H1 (cell line): ENCODE data around the gene DPP10. TPM values are rescaled to one million over a fixed set of nuclear protein-coding genes. Genes with fewer than 3 reads are reported as not detected.

Source experiments
- CTCF ChIA-PET: fragments of 300-600 bp; sonication (Branson Sonifier 250); formaldehyde crosslinking; loops from one replicate; lab custom pipeline; 2021; ENCODE audit not compliant: partially characterized antibody; lab: Charles Lee
- POLR2A ChIA-PET: fragments of 300-600 bp; sonication (Branson Sonifier 250); formaldehyde crosslinking; loops from one replicate; lab custom pipeline; 2021; ENCODE audit warnings: inconsistent platforms; ENCODE audit not compliant: partially characterized antibody; lab: Charles Lee
- DNase-seq, 2 experiments: peaks; one replicate each; pipeline versions ENCODE4 v3.0.0 to v3.0.0-alpha.2; 2010 to 2022; ENCODE audit warnings: low spot score in 2 of 2, low read depth in 1 of 2, mixed read lengths in 1 of 2
- FAIRE-seq: peaks from 2 replicates; lab custom pipeline; 2011; peaks lifted over from hg19 to GRCh38; lab: Jason Lieb, UNC
- H2AFZ ChIP-seq: 2 replicates; pipeline ENCODE4 v1.8.1; 2012; ENCODE audit warnings: low read length, inconsistent platforms
- H2AK5ac ChIP-seq: 2 replicates; pipeline ENCODE4 v1.6.1; 2013; ENCODE audit warnings: low read depth, low read length
- H2BK120ac ChIP-seq: replicated peaks from 2 replicates; pipeline ENCODE3; 2013; ENCODE audit warnings: low read depth, low read length, inconsistent platforms
- H2BK12ac ChIP-seq: 2 replicates; pipeline ENCODE4 v1.6.1; 2013; ENCODE audit warnings: low read depth, low read length
- H2BK15ac ChIP-seq: 2 replicates; pipeline ENCODE4 v1.6.1; 2013; ENCODE audit warnings: low read length
- H2BK20ac ChIP-seq: 2 replicates; pipeline ENCODE4 v1.6.1; 2013; ENCODE audit warnings: low read length
- H2BK5ac ChIP-seq: 2 replicates; pipeline ENCODE4 v1.6.1; 2013; ENCODE audit warnings: low read depth, low read length
- H3K14ac ChIP-seq: 2 replicates; pipeline ENCODE4 v1.6.1; 2013; ENCODE audit warnings: inconsistent platforms; ENCODE audit not compliant: insufficient read length
- H3K18ac ChIP-seq: 2 replicates; pipeline ENCODE4 v1.6.1; 2013; ENCODE audit warnings: low read length; ENCODE audit errors: extremely low read depth
- H3K23ac ChIP-seq: 2 replicates; pipeline ENCODE4 v1.6.1; 2013; ENCODE audit warnings: inconsistent platforms; ENCODE audit not compliant: insufficient read length
- H3K23me2 ChIP-seq: 2 replicates; pipeline ENCODE4 v1.6.1; 2013; ENCODE audit warnings: low read depth, low read length
- H3K27ac ChIP-seq: 2 replicates; pipeline ENCODE4 v1.6.1; 2011; ENCODE audit warnings: low read depth, low read length, inconsistent platforms
- H3K27me3 ChIP-seq, 4 experiments: replicated peaks in 1 of 4; 1 replicate in 1 of 4; 2 replicates in 3 of 4; pipeline versions ENCODE4 v1.6.1 to v1.8.1; 2011 to 2013; ENCODE audit warnings: low read length in 3 of 4, mild to moderate bottlenecking in 3 of 4, inconsistent platforms in 2 of 4, mixed read lengths in 2 of 4, moderate library complexity in 1 of 4; ENCODE audit not compliant: control insufficient read depth in 3 of 4, insufficient read depth in 3 of 4; ENCODE audit errors: extremely low read depth in 1 of 4
- H3K36me3 ChIP-seq, 4 experiments: 2 replicates each; pipeline versions ENCODE4 v1.6.1 to v1.8.1; 2011 to 2013; ENCODE audit warnings: mild to moderate bottlenecking in 4 of 4, low read length in 3 of 4, moderate library complexity in 2 of 4, control low read depth in 1 of 4, inconsistent platforms in 1 of 4; ENCODE audit not compliant: insufficient read depth in 4 of 4, control insufficient read depth in 2 of 4
- H3K4ac ChIP-seq: replicated peaks from 2 replicates; pipeline ENCODE3; 2013; ENCODE audit warnings: low read length, low read depth, mixed read lengths, inconsistent platforms; ENCODE audit not compliant: insufficient read length
- H3K4me1 ChIP-seq, 4 experiments: replicated peaks in 1 of 4; 1 replicate in 1 of 4; 2 replicates in 3 of 4; pipeline versions ENCODE4 v1.6.1 to v1.8.1; 2011 to 2013; ENCODE audit warnings: low read length in 3 of 4, inconsistent platforms in 2 of 4, mixed read lengths in 1 of 4; ENCODE audit not compliant: insufficient read depth in 4 of 4, control insufficient read depth in 3 of 4
- H3K4me2 ChIP-seq, 2 experiments: 2 replicates each; pipeline versions ENCODE4 v1.6.1 to v1.8.1; 2011 to 2013; ENCODE audit warnings: low read depth in 2 of 2, low read length in 2 of 2, control low read depth in 1 of 2, inconsistent platforms in 1 of 2, mild to moderate bottlenecking in 1 of 2; ENCODE audit not compliant: insufficient read depth in 1 of 2
- H3K4me3 ChIP-seq, 4 experiments: fragments of 200-600, 300-600 bp in 1 of 4; sonication (generic), shearing (Covaris generic), sonication (Bioruptor Twin) in 1 of 4; 2 replicates each; pipeline versions ENCODE4 v1.5.1 to v1.8.1; 2011 to 2016; ENCODE audit warnings: low read length in 4 of 4, low read depth in 3 of 4, control low read depth in 2 of 4, inconsistent platforms in 2 of 4, mild to moderate bottlenecking in 2 of 4, mixed read lengths in 1 of 4, moderate library complexity in 1 of 4; ENCODE audit not compliant: insufficient read depth in 2 of 4; ENCODE audit errors: extremely low read depth in 1 of 4
- H3K56ac ChIP-seq: replicated peaks from 2 replicates; pipeline ENCODE3; 2013; ENCODE audit warnings: low read depth, mild to moderate bottlenecking, mixed read lengths, low read length, inconsistent platforms; ENCODE audit not compliant: insufficient read length
- H3K79me1 ChIP-seq: 2 replicates; pipeline ENCODE4 v1.6.1; 2013; ENCODE audit warnings: low read depth, low read length, control low read depth
- H3K79me2 ChIP-seq, 2 experiments: 2 replicates each; pipeline versions ENCODE4 v1.6.1 to v1.8.1; 2012 to 2013; ENCODE audit warnings: low read length in 2 of 2, mild to moderate bottlenecking in 2 of 2, inconsistent platforms in 1 of 2; ENCODE audit not compliant: insufficient read depth in 2 of 2, control insufficient read depth in 1 of 2
- H3K9ac ChIP-seq, 4 experiments: replicated peaks in 1 of 4; 1 replicate in 1 of 4; 2 replicates in 3 of 4; pipeline versions ENCODE4 v1.6.1 to v1.8.1; 2011 to 2013; ENCODE audit warnings: low read depth in 3 of 4, low read length in 3 of 4, control low read depth in 2 of 4, mild to moderate bottlenecking in 2 of 4, moderate library complexity in 2 of 4, inconsistent platforms in 1 of 4; ENCODE audit errors: extremely low read depth in 1 of 4
- H3K9me3 ChIP-seq, 2 experiments: 2 replicates each; pipeline versions ENCODE4 v1.6.1 to v1.8.1; 2012 to 2013; ENCODE audit warnings: mild to moderate bottlenecking in 2 of 2, moderate library complexity in 2 of 2, control low read depth in 1 of 2, inconsistent platforms in 1 of 2, low read depth in 1 of 2, low read length in 1 of 2, mixed read lengths in 1 of 2; ENCODE audit not compliant: insufficient read depth in 2 of 2
- H4K20me1 ChIP-seq, 2 experiments: replicated peaks in 1 of 2; 2 replicates each; pipeline versions ENCODE3 to v1.8.1; 2011 to 2013; ENCODE audit warnings: inconsistent platforms in 2 of 2, low read length in 2 of 2, mild to moderate bottlenecking in 1 of 2; ENCODE audit not compliant: insufficient read depth in 2 of 2, control insufficient read depth in 1 of 2
- H4K5ac ChIP-seq: 2 replicates; pipeline ENCODE4 v1.6.1; 2013; ENCODE audit warnings: low read length, low read depth, mixed read lengths, inconsistent platforms; ENCODE audit not compliant: insufficient read length
- H4K8ac ChIP-seq: 2 replicates; pipeline ENCODE4 v1.8.0; 2013; ENCODE audit warnings: mild to moderate bottlenecking, moderate library complexity, low read length, inconsistent platforms; ENCODE audit not compliant: insufficient read depth; ENCODE audit errors: extremely low read depth
- H4K91ac ChIP-seq: replicated peaks from 2 replicates; pipeline ENCODE3; 2013; ENCODE audit warnings: low read length, mixed read lengths, inconsistent platforms; ENCODE audit not compliant: insufficient read length
- CBX5 ChIP-seq: fragments of 300-800, 300-1000 bp; sonication (generic); IDR thresholded peaks from 2 replicates; pipeline ENCODE4 v1.7.1; 2016; ENCODE audit warnings: antibody characterized with exemption, low read length, low read depth
- CBX8 ChIP-seq: fragments of 300-800, 300-1000 bp; sonication (generic); IDR thresholded peaks from 2 replicates; pipeline ENCODE4 v1.7.1; 2016; ENCODE audit warnings: low read depth, low read length, borderline replicate concordance
- POLR2A ChIP-seq, 2 experiments: IDR thresholded peaks; 1 replicate in 1 of 2; 2 replicates in 1 of 2; pipeline ENCODE4 v1.6.1; 2011; ENCODE audit warnings: low read depth in 2 of 2, low read length in 2 of 2, mild to moderate bottlenecking in 2 of 2; ENCODE audit errors: control extremely low read depth in 1 of 2
- WGBS, 2 experiments: shearing (Covaris generic) in 1 of 2; methylation state at CpG; one replicate each; pipeline versions ENCODE4 v1.1.6 to v1.1.7; 2013 to 2015; ENCODE audit warnings: low lambda C conversion rate in 2 of 2, mixed read lengths in 2 of 2, inconsistent platforms in 1 of 2, low coverage in 1 of 2, missing lambda C conversion rate in 1 of 2; ENCODE audit not compliant: insufficient replicate concordance in 2 of 2, insufficient coverage in 1 of 2, insufficient read length in 1 of 2; ENCODE audit errors: extremely low coverage in 1 of 2, missing lambda C conversion rate in 1 of 2; 5-methylcytosine and 5-hydroxymethylcytosine counted together
- polyA plus RNA-seq, 7 experiments: library from polyadenylated mRNA; depleted of rRNA in 3 of 7; stranded (reverse) in 5 of 7; unstranded in 2 of 7; fragments of >200 nt in 5 of 7; fragments of 200-250 nt in 2 of 7; gene quantifications; 1 replicate in 5 of 7; 2 replicates in 1 of 7; 4 replicates in 1 of 7; pipeline versions ENCODE4 v1.2.1 to v1.2.3, GENCODE V29; 2011 to 2013; ENCODE audit warnings: missing spikeins in 2 of 7, mixed read lengths in 2 of 7
- total RNA-seq: library from RNA; stranded (reverse); fragmentation: NEBNext Ultra II Directional; extraction: Animal tissue kit (Norgen Biotek cat#: 25700); gene quantifications from 2 replicates; pipeline ENCODE4 v1.2.1, GENCODE V29; 2021

Gene DPP10
- total and polyA plus RNA-seq, 2 of the 8 experiments (the other 6 are each of a cell fraction or from before 2014, with no cell fraction given) = 3.3 to 7.2 TPM

- no peak overlapping the region for H3K4me3 ChIP-seq
- H2AK5ac ChIP-seq = no peak overlapping the region
- no peak overlapping the region for H3K56ac ChIP-seq
- no peak overlapping the region for H3K18ac ChIP-seq
- H3K9ac ChIP-seq = no peak overlapping the region
- no peak overlapping the region for H3K4me2 ChIP-seq
- H3K36me3 ChIP-seq = no peaks in the 10 kb centered on the region; a peak in 1 of 8 replicates
- H3K14ac ChIP-seq = no peak overlapping the region
- no peak overlapping the region for H2BK12ac ChIP-seq
- no peak overlapping the region for H4K8ac ChIP-seq
- H2BK5ac ChIP-seq = no peak overlapping the region
- no peak overlapping the region for H3K4ac ChIP-seq
- no peaks in the 10 kb centered on the region for H3K79me2 ChIP-seq
- 94% methylated on average over 1 of the region's 1 CpG; no CpG with 5 or more reads in 1 of the 2 experiments for WGBS, 2 experiments
- FAIRE-seq = no peak
- H3K27me3 ChIP-seq = no peaks in the 10 kb centered on the region
- H4K20me1 ChIP-seq = no peaks in the 10 kb centered on the region
- TF ChIP-seq CBX8 (no peak), CBX5 (no peak), POLR2A (IDR thresholded peaks at IDR 0.05; ENCODE audit: control extremely low read depth in 1 of 2, low read depth in 2 of 2, low read length in 2 of 2) (no peak)
- TF ChIP-seq, all 59 proteins: peak for 0
- no peak overlapping the region for H2BK20ac ChIP-seq
- H4K5ac ChIP-seq = no peak overlapping the region
- no peak overlapping the region for H3K27ac ChIP-seq
- H2BK15ac ChIP-seq = no peak overlapping the region
- no peaks in the 10 kb centered on the region for H3K23me2 ChIP-seq
- no peak overlapping the region for H3K23ac ChIP-seq
- no peak overlapping the region for H2BK120ac ChIP-seq
- no peaks in the 10 kb centered on the region for H3K9me3 ChIP-seq
- no peak for DNase-seq
- H3K4me1 ChIP-seq = no peaks in the 10 kb centered on the region
- no peaks in the 10 kb centered on the region for H3K79me1 ChIP-seq
- ChIA-PET POLR2A (no interaction called here), CTCF (no interaction called here)
- no peak overlapping the region for H4K91ac ChIP-seq
- no peak overlapping the region for H2AFZ ChIP-seq
Observed at GRCh38 chr2:115746151-115746550, 1303.7 kb downstream of the DPP10 start.
